Measurements from ENCODE around the gene CAPN1. TPM values are rescaled to one million over a fixed set of nuclear protein-coding genes. Genes with fewer than 3 reads are reported as not detected.

Gene CAPN1
- total RNA-seq, 1 experiment from 2014 or later = 175 TPM

DNA sequence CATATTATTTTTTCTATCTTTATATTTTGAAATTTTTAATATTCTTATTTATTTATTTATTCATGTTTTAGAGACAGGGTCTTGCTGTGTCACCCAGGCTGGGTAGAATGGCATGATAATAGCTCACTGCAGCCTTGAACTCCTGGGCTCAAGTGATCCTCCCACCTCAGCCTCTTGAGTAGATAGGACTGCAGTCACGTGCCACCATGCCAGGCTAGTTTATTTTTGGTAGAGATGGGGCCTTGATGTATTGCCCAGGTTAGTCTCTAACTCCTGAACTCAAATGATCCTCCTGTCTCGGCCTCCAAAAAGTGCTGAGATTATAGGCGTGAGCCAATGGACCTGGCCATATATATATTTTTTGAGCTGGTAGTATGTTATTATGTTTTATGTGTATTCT, 14.1 kb upstream of the CAPN1 start:
- Histone ChIP-seq H3K4ac (ENCODE audit: low read depth, low read length) (no peak overlapping the region), H3K18ac (ENCODE audit: insufficient read length, low read depth, low read length) (no peak overlapping the region), H3K4me1 (ENCODE audit: insufficient read depth, low read length) (no peaks in the 10 kb centered on the region; the same call in 1 of the 2 replicates), H3K9me3 (ENCODE audit: control insufficient read depth, low read depth, low read length) (no peaks in the 10 kb centered on the region), H4K20me1 (ENCODE audit: control insufficient read depth, insufficient read depth, insufficient read length) (no peaks in the 10 kb centered on the region), H4K91ac (ENCODE audit: insufficient read length, low read depth, low read length) (no peak overlapping the region), H2BK5ac (ENCODE audit: insufficient read length, low read length) (no peak overlapping the region), H3K79me1 (ENCODE audit: insufficient read depth, low read depth, low read length, poor library complexity, severe bottlenecking) (no peaks in the 10 kb centered on the region), H2AK5ac (ENCODE audit: insufficient read length, low read length) (no peak overlapping the region), H2AFZ (ENCODE audit: low read length) (no peak overlapping the region), H3K27me3 (ENCODE audit: insufficient read depth, low read length) (no peaks in the 10 kb centered on the region), H2BK15ac (ENCODE audit: low read depth, low read length) (no peak overlapping the region), H3K23me2 (ENCODE audit: insufficient read length, low read depth, low read length, poor library complexity, severe bottlenecking) (no peaks in the 10 kb centered on the region), H3K14ac (ENCODE audit: insufficient read depth, low read length) (no peak overlapping the region), H3T11ph (ENCODE audit: low read length) (no peak overlapping the region), H3K27ac (ENCODE audit: insufficient read length, low read depth, low read length) (no peak overlapping the region), H3K56ac (ENCODE audit: insufficient read length, low read depth, low read length) (no peak overlapping the region), H3K23ac (ENCODE audit: insufficient read length, low read depth, low read length) (no peak overlapping the region), H2BK20ac (ENCODE audit: low read depth, low read length, poor library complexity, severe bottlenecking) (no peak overlapping the region), H4K8ac (replicated peaks; ENCODE audit: insufficient read length, low read depth, low read length) (no peak overlapping the region), H3K4me2 (ENCODE audit: insufficient read depth, insufficient read length, low read length) (no peak overlapping the region), H2BK12ac (ENCODE audit: insufficient read length, low read depth, low read length) (no peak overlapping the region), H4K5ac (ENCODE audit: insufficient read length, low read depth, low read length) (no peak overlapping the region), H3K79me2 (ENCODE audit: insufficient read depth, low read length) (no peaks in the 10 kb centered on the region), H3K9ac (ENCODE audit: extremely low read depth, insufficient read length, low read length) (no peak overlapping the region), H2BK120ac (ENCODE audit: low read depth, low read length, poor library complexity, severe bottlenecking) (no peak overlapping the region)
- no peaks in the 10 kb centered on the region; a peak in 1 of 7 replicates for H3K36me3 Mint-ChIP-seq (ENCODE audit: insufficient read depth in 1 of 3, low read depth in 3 of 3)
- H3K27me3 Mint-ChIP-seq (ENCODE audit: low read depth) = no peaks in the 10 kb centered on the region; the same call in 1 of the 2 replicates
- peaks cover 7 to 15% of the 10 kb centered on the region in 2 experiments for H3K4me1 Mint-ChIP-seq
- H3K9me3 Mint-ChIP-seq = no peaks in the 10 kb centered on the region
- no CpG with 5 or more reads among the region's 3 CpGs for WGBS (ENCODE audit: extremely low coverage, insufficient read length, low lambda C conversion rate)
- no peak for DNase-seq
- TF ChIP-seq, protein P1, sequence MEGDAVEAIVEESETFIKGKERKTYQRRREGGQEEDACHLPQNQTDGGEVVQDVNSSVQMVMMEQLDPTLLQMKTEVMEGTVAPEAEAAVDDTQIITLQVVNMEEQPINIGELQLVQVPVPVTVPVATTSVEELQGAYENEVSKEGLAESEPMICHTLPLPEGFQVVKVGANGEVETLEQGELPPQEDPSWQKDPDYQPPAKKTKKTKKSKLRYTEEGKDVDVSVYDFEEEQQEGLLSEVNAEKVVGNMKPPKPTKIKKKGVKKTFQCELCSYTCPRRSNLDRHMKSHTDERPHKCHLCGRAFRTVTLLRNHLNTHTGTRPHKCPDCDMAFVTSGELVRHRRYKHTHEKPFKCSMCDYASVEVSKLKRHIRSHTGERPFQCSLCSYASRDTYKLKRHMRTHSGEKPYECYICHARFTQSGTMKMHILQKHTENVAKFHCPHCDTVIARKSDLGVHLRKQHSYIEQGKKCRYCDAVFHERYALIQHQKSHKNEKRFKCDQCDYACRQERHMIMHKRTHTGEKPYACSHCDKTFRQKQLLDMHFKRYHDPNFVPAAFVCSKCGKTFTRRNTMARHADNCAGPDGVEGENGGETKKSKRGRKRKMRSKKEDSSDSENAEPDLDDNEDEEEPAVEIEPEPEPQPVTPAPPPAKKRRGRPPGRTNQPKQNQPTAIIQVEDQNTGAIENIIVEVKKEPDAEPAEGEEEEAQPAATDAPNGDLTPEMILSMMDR (conservative IDR thresholded peaks at IDR 0.05) = no peak
- no peak overlapping the region for H3K4me3 Mint-ChIP-seq
- H3K27ac Mint-ChIP-seq = no peak overlapping the region

Data from H9 (cell line).